Dermis blood vessel endothelial cell (primary cell): ENCODE data around the gene CAPN12. TPM values are rescaled to one million over a fixed set of nuclear protein-coding genes. Genes with fewer than 3 reads are reported as not detected.

ENCODE experiments used
- DNase-seq: peaks from one replicate; pipeline ENCODE4 v3.0.0; 2010
- total RNA-seq: library from RNA; depleted of rRNA; stranded (reverse); fragments of >200 nt; gene quantifications from 2 replicates; pipeline ENCODE4 v1.2.3, GENCODE V29; 2014

Gene CAPN12
- total RNA-seq, 1 donor from 2014 or later: not detected

DNA sequence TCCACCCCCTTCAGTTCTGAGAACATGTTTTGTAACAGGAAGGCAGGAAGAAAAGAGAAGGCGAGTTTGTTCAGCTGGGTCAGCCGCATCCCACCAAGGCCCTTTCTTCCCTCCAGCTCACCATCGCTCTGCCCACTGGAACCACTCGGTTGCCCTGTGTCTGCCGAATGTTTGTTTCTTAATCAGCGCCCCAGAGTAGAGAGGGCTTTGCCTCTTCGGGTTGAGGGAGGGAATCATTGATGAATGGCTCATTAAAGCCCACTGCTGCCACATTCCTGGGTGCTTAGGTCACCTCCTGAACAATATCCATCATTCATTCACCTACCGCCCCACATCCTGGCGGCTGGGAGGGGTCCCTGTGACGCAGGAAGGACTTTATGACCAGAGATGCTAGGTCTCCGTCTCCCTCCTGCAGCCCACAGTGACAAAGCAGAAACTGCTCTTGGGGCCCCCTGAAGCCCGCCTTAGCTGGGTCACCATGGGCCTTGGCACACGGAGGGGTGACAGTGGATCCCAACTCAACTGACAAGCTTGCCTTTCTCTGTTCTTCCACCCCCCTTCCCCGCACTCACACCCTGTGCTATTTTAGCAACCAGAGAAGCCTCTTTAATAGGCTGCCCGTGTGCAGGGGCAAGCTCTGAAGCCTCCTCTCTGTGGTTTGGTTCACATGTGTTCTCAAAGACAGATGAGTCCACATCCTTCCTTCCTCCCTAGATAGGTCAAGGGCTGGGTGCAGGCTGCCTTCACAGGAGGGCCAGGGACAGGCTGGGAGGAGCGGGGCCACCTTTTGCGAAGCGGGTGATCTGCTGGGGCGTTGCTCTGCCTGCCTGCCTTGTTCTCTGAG is 50.7 kb downstream of the CAPN12 start:
- peak; percentile 81 for DNase-seq

GRCh38 chr19:38692458-38693379 is 51.6 kb downstream of the CAPN12 start:
- DNase-seq: no peak

GRCh38 chr19:38691938-38692457 is 52.3 kb downstream of the CAPN12 start:
- DNase-seq: no peak

DNA sequence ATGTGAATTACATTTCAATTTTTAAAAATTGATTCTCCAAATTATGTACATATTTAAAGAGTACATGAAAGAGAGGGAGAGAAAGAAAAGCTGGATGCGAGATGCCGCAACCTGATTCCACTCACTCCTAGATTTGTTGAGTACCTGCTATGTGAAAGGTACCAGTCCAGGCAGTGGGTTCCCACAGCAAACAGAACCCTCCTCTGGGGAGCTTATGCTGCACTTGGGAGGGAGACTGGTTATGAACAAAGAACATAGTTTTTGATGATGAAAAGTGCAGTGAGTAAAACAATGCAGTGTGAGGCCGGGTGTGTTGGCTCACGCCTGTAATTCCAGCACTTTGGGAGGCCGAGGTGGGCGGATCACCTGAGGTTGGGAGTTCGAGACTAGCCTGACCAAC is 53.4 kb downstream of the CAPN12 start:
- DNase-seq: no peak

DNA sequence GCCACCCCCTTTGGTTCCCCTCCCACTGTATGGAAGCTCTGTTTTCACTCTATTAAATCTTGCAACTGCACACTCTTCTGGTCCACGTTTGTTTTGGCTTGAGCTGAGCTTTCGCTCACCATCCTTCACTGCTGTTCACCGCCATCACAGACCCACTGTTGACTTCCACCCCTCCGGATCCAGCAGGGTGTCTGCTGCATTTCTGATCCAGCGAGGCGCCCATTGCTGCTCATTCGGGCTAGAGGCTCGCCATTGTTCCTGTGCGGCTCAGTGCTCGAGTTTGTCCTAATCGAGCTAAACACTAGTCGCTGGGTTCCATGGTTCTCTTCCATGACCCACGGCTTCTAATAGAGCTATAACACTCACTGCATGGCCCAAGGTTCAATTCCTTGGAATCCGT is 54.1 kb downstream of the CAPN12 start:
- DNase-seq: no peak

DNA sequence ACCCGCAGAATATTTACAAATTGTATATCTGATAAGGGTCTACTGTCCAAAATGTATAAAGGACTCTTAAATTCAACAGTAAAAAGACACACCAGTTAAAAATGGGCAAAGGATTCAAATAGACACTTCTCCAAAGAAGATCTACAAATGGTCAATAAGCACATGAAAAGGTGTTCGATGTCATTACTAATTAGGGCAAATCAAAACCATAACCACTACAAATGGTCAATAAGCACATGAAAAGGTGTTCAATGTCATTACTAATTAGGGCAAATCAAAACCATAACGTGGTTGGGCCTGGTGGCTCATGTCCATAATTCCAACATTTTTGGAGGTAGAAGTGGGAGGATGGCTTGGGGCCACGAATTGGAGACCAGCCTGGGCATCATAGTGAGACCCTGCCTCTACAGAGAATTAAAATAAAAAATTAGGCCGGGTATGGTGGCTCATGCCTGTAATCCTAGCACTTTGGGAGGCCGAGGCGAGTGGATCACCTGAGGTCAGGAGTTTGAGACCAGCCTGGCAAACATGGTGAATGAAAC is 56.4 kb downstream of the CAPN12 start:
- no peak for DNase-seq

DNA sequence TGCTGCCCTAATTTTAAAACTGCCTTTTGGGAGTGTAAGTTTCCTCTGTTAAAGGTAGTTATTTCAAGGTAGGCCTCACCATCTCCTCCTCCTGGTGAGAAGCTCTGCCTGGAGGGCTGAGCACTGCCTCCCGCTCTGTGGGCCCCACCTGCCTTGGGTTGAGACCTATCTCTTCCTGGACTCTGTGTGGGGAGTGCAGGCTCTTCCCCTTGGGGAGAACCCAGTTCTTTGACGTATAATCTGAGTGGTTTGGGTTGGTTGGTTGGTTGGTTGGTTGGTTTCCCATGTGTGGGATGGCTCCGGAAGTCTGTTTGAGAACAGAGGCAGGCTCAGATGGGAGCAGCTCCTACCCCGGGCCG is 57.8 kb downstream of the CAPN12 start:
- DNase-seq: no peak

GRCh38 chr19:38685666-38686529 is 58.4 kb downstream of the CAPN12 start:
- DNase-seq: peak; percentile 91

- no peak for DNase-seq
Observed at GRCh38 chr19:38684862-38685665, 59.2 kb downstream of the CAPN12 start.

DNA sequence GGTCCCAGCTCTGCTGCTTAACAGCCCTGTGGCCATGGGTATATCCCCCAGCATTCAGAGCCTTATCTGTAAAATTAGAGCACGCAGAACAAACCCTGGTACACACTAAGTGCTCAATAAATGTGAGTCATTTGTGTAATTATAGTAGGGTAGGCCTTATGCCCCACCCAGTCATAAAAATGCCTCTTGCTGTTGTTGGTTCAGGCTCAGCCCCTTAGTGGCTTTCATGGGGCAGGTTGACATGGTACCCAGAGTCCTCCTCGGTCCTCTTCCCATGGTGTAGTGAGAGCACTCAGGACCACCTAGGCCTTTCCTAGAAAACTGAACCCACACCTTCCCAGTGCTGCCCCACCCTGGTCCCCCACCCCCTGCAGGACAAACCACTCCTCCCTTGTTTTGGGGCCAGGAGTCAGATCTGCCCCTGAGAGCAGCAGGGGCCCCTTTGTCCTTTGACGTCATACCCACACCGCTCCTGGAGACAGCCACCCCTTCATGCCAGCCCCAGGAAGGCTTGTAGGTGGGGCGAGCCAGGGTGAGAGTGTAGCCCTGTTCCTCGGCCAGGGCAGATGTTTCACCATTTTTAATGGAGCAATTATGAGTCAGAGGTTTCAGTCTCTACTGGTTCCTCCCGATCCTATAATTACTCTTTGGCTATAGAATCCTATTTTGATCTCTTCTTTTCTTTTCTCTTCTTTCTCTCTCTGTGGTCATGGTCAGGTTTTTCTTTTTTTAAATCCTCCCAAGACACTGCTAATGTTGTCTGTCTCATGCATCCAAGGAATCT is 60.0 kb downstream of the CAPN12 start:
- DNase-seq: peak; percentile 70

GRCh38 chr19:38683393-38684077 is 60.7 kb downstream of the CAPN12 start:
- peak; percentile 93 for DNase-seq

- DNase-seq: no peak
Observed at GRCh38 chr19:38682872-38683392, 61.3 kb downstream of the CAPN12 start.

GRCh38 chr19:38682195-38682867 is 61.9 kb downstream of the CAPN12 start:
- no peak for DNase-seq

Other genes with a start within 250 kb of the CAPN12 start
- 0.09 TPM in 1 of 2 replicates, not detected in the other for gene MAP4K1, start 126.5 kb downstream of the CAPN12 start, total RNA-seq
- gene EIF3K, start 125.3 kb downstream of the CAPN12 start, total RNA-seq: 350 and 735 TPM in 2 replicates
- gene ACTN4, start 96.8 kb downstream of the CAPN12 start, total RNA-seq: 315 and 728 TPM in 2 replicates
- not detected in 2 replicates for gene LGALS7, start 29.0 kb upstream of the CAPN12 start, total RNA-seq
- gene LGALS7B, start 44.7 kb upstream of the CAPN12 start, total RNA-seq: 1.4 TPM in 1 of 2 replicates, not detected in the other
- not detected in 2 replicates for gene LGALS4, start 68.5 kb upstream of the CAPN12 start, total RNA-seq
- gene ECH1, start 87.3 kb upstream of the CAPN12 start, total RNA-seq: 27.6 and 32.0 TPM in 2 replicates
- 293 and 327 TPM in 2 replicates for gene HNRNPL, start 105.5 kb upstream of the CAPN12 start, total RNA-seq
- gene RINL, start 133.8 kb upstream of the CAPN12 start, total RNA-seq: 8.3 and 17.5 TPM in 2 replicates
- gene SIRT2, start 155.1 kb upstream of the CAPN12 start, total RNA-seq: 118 and 122 TPM in 2 replicates
- gene NFKBIB, start 155.5 kb upstream of the CAPN12 start, total RNA-seq: 10.9 and 21.0 TPM in 2 replicates
- gene CCER2, start 167.7 kb upstream of the CAPN12 start, total RNA-seq: not detected in 2 replicates
- gene SARS2, start 186.3 kb upstream of the CAPN12 start, total RNA-seq: 16.7 and 22.2 TPM in 2 replicates
- gene MRPS12, start 186.5 kb upstream of the CAPN12 start, total RNA-seq: 47.5 and 52.8 TPM in 2 replicates
- gene FBXO17, start 231.3 kb upstream of the CAPN12 start, total RNA-seq: 15.6 and 17.9 TPM in 2 replicates